Subcutaneous abdominal adipose tissue (tissue), 5 donors: ENCODE results near the gene PPIE.
"Not testable (repeated sequence)": the region's sequence is repeated elsewhere in the genome, so short reads cannot be mapped to it uniquely, and the experiment has no call there.

Experiments used
- H3K27ac ChIP-seq: one replicate; pipeline ENCODE4 v1.7.0; 2013; ENCODE audit warnings: low read depth, mild to moderate bottlenecking, inconsistent platforms, low read length, moderate library complexity
- H3K27me3 ChIP-seq, 5 donors: one replicate each; pipeline ENCODE4 v1.7.0; 2013; ENCODE audit warnings: low read length in 5 of 5, inconsistent platforms in 1 of 5; ENCODE audit not compliant: control insufficient read depth in 5 of 5, insufficient read depth in 4 of 5
- H3K36me3 ChIP-seq, 5 donors: one replicate each; pipeline ENCODE4 v1.7.0; 2013; ENCODE audit warnings: low read length in 5 of 5; ENCODE audit not compliant: control insufficient read depth in 5 of 5, insufficient read depth in 5 of 5
- H3K4me1 ChIP-seq, 5 donors: one replicate each; pipeline ENCODE4 v1.7.0; 2013; ENCODE audit warnings: low read length in 5 of 5, mild to moderate bottlenecking in 3 of 5, moderate library complexity in 1 of 5; ENCODE audit not compliant: control insufficient read depth in 5 of 5, insufficient read depth in 5 of 5
- H3K4me3 ChIP-seq, 5 donors: one replicate each; pipeline ENCODE4 v1.7.0; 2013; ENCODE audit warnings: low read length in 5 of 5, low read depth in 1 of 5
- H3K9ac ChIP-seq, 5 donors: one replicate each; pipeline ENCODE4 v1.7.0; 2013; ENCODE audit warnings: low read length in 5 of 5, mild to moderate bottlenecking in 4 of 5, moderate library complexity in 3 of 5
- H3K9me3 ChIP-seq, 5 donors: one replicate each; pipeline ENCODE4 v1.7.0; 2013; ENCODE audit warnings: low read length in 5 of 5; ENCODE audit not compliant: control insufficient read depth in 5 of 5
- donor health status: healthy.
- donor health status: healthy.
- donor health status: healthy.
- donor health status: healthy.
- donor health status: healthy.

The PPIE gene

DNA sequence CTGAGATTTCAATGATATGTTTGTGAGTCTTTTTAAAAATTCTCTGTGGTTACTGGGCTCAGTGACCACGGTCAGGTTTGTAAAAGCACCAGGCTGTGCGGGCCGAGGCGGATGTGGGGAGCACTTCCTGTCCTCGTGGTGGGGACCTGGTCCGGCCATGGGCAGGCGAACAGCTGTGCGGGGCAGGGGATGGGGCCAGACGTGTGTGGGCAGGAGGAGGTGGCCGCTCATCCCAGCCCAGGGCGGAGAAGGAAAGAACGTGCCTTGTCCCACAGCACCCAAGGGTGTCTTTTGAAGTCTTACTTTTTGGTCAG, 37.7 kb downstream of the PPIE start:
- Histone ChIP-seq H3K27ac (no peak overlapping the region), H3K36me3 (no peaks in the 10 kb centered on the region), H3K9me3 (no peaks in the 10 kb centered on the region), H3K4me1 (no peaks in the 10 kb centered on the region), H3K4me3 (no peak overlapping the region), H3K27me3 (peaks cover 0 to 9% (median 0%) of the 10 kb centered on the region in 5 donors), H3K9ac (no peak overlapping the region)

DNA sequence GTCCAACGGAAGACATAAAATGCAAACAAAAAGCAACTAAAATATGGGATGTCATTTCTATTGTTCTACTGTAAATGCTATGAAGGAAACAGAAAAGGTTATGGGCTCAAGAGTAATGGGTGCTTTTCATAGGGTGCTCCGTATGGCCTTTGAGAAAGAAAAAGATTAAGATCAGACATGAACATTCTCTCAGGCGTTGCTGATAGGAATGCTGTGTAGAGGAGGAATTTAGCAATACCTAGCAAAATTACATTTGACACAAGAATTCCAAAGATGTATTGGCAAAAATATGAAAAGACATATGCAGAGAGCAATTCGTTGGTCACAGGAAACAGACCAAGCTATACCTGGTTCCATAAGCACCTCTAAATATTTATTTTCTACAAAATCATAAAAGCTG, 38.2 kb downstream of the PPIE start:
- Histone ChIP-seq H3K36me3 (no peaks in the 10 kb centered on the region), H3K27ac (no peak overlapping the region), H3K9me3 (no peaks in the 10 kb centered on the region), H3K27me3 (peaks cover 0 to 9% (median 0%) of the 10 kb centered on the region in 5 donors), H3K4me3 (no peak overlapping the region), H3K9ac (no peak overlapping the region), H3K4me1 (no peaks in the 10 kb centered on the region)

- H3K36me3 ChIP-seq, result no peaks in the 10 kb centered on the region
- peaks cover 0 to 9% (median 0%) of the 10 kb centered on the region in 5 donors for H3K27me3 ChIP-seq
- no peaks in the 10 kb centered on the region for H3K4me1 ChIP-seq
- no peak overlapping the region for H3K27ac ChIP-seq
- no peaks in the 10 kb centered on the region for H3K9me3 ChIP-seq
- H3K9ac ChIP-seq, result no peak overlapping the region
- no peak overlapping the region for H3K4me3 ChIP-seq
Observed at GRCh38 chr1:39777306-39777705, 38.6 kb downstream of the PPIE start.

- not testable (repeated sequence) for H3K27ac ChIP-seq, H3K27me3 ChIP-seq, H3K36me3 ChIP-seq, H3K4me3 ChIP-seq, H3K9ac ChIP-seq, H3K4me1 ChIP-seq, H3K9me3 ChIP-seq
Observed at GRCh38 chr1:39777896-39778295, 39.2 kb downstream of the PPIE start.

DNA sequence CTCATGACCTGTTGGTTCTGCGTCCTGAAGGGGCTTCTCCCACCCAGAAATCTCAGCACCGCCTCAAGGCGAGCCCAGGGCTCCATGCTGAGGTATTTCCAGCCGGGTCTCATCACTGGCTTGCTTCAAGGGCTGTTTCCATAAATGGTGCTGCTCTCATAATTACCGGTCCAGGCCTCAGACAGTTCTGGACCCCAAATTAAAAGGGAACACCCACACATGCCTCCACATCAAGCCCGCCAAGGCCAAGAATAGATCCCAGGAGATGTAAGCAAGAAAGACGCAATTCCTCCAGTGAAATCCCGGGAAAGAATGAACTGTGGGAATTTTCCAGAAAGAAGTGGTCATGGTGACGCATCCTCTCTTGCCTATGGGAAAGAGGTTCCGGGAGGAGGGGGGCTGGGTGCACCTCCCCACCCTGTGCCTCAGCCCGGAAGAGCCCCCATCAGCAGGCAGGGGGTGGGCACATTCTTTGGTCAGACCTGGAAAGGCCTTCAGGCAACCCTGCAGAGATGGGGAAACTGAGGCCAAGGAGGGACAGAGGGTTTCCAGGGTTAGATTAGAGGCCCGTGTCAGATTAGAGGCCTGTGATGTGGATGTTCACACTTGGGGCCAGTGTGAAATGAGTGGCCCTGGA, 39.9 kb downstream of the PPIE start:
- H3K4me1 ChIP-seq, H3K9me3 ChIP-seq, H3K27ac ChIP-seq, H3K36me3 ChIP-seq, H3K4me3 ChIP-seq, H3K9ac ChIP-seq, H3K27me3 ChIP-seq: not testable (repeated sequence)

DNA sequence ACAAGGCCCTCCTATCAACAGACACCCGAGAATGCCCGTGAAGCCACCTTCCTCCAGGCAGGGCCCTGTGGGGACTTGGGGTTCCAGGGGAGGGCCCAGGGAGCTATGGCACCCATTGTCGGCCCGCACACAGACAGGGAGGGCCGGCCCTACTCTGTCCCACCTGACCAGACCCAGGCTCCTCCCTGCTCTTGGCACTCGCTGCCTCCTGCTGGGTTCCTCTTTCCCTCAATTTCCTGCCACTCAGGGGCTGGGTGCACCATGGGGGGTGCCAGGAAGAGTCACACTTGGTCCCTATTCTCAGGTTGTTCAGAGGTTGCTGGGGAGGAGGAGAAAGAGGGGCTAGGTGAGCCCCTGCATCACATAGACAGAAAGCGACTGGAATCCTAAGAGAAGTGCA, 40.5 kb downstream of the PPIE start:
- H3K27me3 ChIP-seq, result peaks cover 0 to 9% (median 0%) of the 10 kb centered on the region in 5 donors
- H3K36me3 ChIP-seq, result no peaks in the 10 kb centered on the region
- H3K9ac ChIP-seq, result no peak overlapping the region

GRCh38 chr1:39779821-39780220, 41.1 kb downstream of the PPIE start:
- H3K36me3 ChIP-seq, result no peaks in the 10 kb centered on the region
- no peak overlapping the region for H3K27ac ChIP-seq
- H3K4me1 ChIP-seq, result no peaks in the 10 kb centered on the region
- no peak overlapping the region for H3K9ac ChIP-seq
- peaks cover 0 to 9% (median 0%) of the 10 kb centered on the region in 5 donors for H3K27me3 ChIP-seq
- no peak overlapping the region for H3K4me3 ChIP-seq
- H3K9me3 ChIP-seq, result no peaks in the 10 kb centered on the region

More for the DNA sequence above, 40.5 kb downstream of the PPIE start:
- H3K4me1 ChIP-seq, result no peaks in the 10 kb centered on the region
- no peaks in the 10 kb centered on the region for H3K9me3 ChIP-seq
- H3K27ac ChIP-seq, result no peak overlapping the region
- H3K4me3 ChIP-seq, result no peak overlapping the region

DNA sequence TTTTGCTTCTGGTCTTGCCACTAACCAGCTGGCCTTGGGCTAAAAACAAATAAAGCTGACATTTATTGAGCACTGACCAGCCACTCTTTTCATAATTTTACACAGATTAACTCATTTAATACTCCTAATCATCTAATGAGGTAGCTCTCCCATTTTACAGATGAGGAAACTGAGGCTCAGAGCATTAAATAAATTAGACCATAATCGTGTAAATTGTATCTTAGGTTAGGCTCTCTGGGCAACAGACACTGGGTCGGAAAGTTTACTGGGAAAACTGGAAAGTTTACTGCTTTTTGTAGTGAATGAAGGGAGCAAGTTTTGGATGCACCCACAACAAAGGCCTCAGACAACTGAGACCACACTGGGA, 42.6 kb downstream of the PPIE start:
- no peaks in the 10 kb centered on the region for H3K4me1 ChIP-seq
- peaks cover 0 to 9% (median 2%) of the 10 kb centered on the region in 5 donors for H3K27me3 ChIP-seq
- H3K9me3 ChIP-seq, result no peaks in the 10 kb centered on the region
- H3K9ac ChIP-seq, result no peak overlapping the region
- no peaks in the 10 kb centered on the region for H3K36me3 ChIP-seq
- no peak overlapping the region for H3K4me3 ChIP-seq
- no peak overlapping the region for H3K27ac ChIP-seq

DNA sequence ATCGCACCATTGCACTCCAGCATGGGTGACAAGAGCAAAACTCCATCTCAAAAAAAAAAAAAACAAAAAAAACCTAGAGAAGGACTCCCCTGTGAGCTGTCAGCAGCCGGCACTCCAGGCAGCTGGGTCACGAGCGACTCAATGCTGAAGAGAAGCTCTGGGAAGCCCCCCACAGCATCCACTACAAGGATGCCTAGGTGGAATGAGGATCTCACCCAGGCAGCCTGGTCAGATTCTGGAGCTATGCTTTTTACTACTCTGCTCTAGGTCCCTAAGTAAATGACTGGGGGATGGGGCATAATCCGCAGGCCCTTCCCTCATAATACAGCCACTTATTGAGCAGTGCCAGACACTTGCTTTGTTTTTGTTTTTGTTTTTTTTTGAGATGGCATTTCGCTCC, 43.4 kb downstream of the PPIE start:
- Histone ChIP-seq H3K27me3 (peaks cover 0 to 9% (median 6%) of the 10 kb centered on the region in 5 donors), H3K27ac (no peak overlapping the region), H3K9ac (no peak overlapping the region), H3K4me3 (no peak overlapping the region), H3K36me3 (no peaks in the 10 kb centered on the region), H3K4me1 (no peaks in the 10 kb centered on the region), H3K9me3 (no peaks in the 10 kb centered on the region)

- H3K9ac ChIP-seq, H3K9me3 ChIP-seq, H3K36me3 ChIP-seq, H3K4me3 ChIP-seq, H3K27ac ChIP-seq, H3K4me1 ChIP-seq: not testable (repeated sequence)
- peaks cover 4 to 13% (median 9%) of the 10 kb centered on the region in 5 donors for H3K27me3 ChIP-seq
Observed at GRCh38 chr1:39782685-39783084, 44.0 kb downstream of the PPIE start.
